HepG2 (cell line): Measurements from ENCODE around the gene RFFL. TPM values are rescaled to one million over a fixed set of nuclear protein-coding genes. Genes with fewer than 3 reads are reported as not detected.
A peak's percentile ranks its signal among the peaks of the same experiment; 100 is the strongest.

ENCODE experiments used
- ARHGAP35 ChIP-seq: sonication (generic); formaldehyde crosslinking; IDR thresholded peaks from 2 replicates; pipeline ENCODE4 v1.9.0; 2022; ENCODE audit warnings: mild to moderate bottlenecking, inconsistent platforms, moderate library complexity, missing genetic modification reagents, borderline replicate concordance
- ARID4A ChIP-seq: sonication (generic); formaldehyde crosslinking; IDR thresholded peaks from 2 replicates; pipeline ENCODE4 v1.5.0; 2020; ENCODE audit warnings: mild to moderate bottlenecking, missing genetic modification reagents, borderline replicate concordance
- BCL6 ChIP-seq: IDR thresholded peaks from 2 replicates; pipeline ENCODE4 v1.6.1; 2016; ENCODE audit warnings: missing genetic modification reagents, missing compliant biosample characterization
- ETV5 ChIP-seq: IDR thresholded peaks from 2 replicates; pipeline ENCODE4 v1.6.1; 2018; ENCODE audit warnings: missing biosample characterization, missing genetic modification reagents, inconsistent platforms, borderline replicate concordance
- FOXK2 ChIP-seq: fragments of 450-650 bp; IDR thresholded peaks from 2 replicates; pipeline ENCODE4 v1.6.1; 2016
- MAFF ChIP-seq: IDR thresholded peaks from 2 replicates; pipeline ENCODE4 v1.6.1; 2011; ENCODE audit warnings: low read depth, low read length, improper control_type of control experiment
- NFYC ChIP-seq: IDR thresholded peaks from 2 replicates; pipeline ENCODE4 v1.6.1; 2016; ENCODE audit warnings: missing genetic modification reagents, missing compliant biosample characterization
- PHF21A ChIP-seq: sonication (generic); formaldehyde crosslinking; IDR thresholded peaks from 2 replicates; pipeline ENCODE4 v1.5.0; 2020; ENCODE audit warnings: mild to moderate bottlenecking, missing genetic modification reagents
- REST ChIP-seq, 2 experiments: IDR thresholded peaks; 2 replicates each; pipeline ENCODE4 v1.6.1; 2011 to 2012; ENCODE audit warnings: low read length in 2 of 2, borderline replicate concordance in 1 of 2, low read depth in 1 of 2, mild to moderate bottlenecking in 1 of 2, moderate library complexity in 1 of 2
- SUZ12 ChIP-seq: fragments of 150-350 bp; IDR thresholded peaks from 2 replicates; pipeline ENCODE4 v1.6.1; 2014; ENCODE audit warnings: low read depth, low read length
- TBL1XR1 ChIP-seq: fragments of 150-350 bp; IDR thresholded peaks from 2 replicates; pipeline ENCODE4 v1.6.1; 2014; ENCODE audit warnings: borderline replicate concordance, low read length; ENCODE audit not compliant: partially characterized antibody
- ZBTB25 ChIP-seq: IDR thresholded peaks from 2 replicates; pipeline ENCODE4 v1.6.1; 2018; ENCODE audit warnings: missing genetic modification reagents
- ZNF18 ChIP-seq: sonication (generic); formaldehyde crosslinking; IDR thresholded peaks from 2 replicates; pipeline ENCODE4 v1.8.0; 2022; ENCODE audit warnings: mild to moderate bottlenecking, missing genetic modification reagents; ENCODE audit not compliant: insufficient replicate concordance
- ZNF430 ChIP-seq: sonication (generic); formaldehyde crosslinking; IDR thresholded peaks from 2 replicates; pipeline ENCODE4 v1.9.0; 2021; ENCODE audit warnings: mild to moderate bottlenecking, missing genetic modification reagents
- ZNF605 ChIP-seq: sonication (generic); formaldehyde crosslinking; IDR thresholded peaks from 2 replicates; pipeline ENCODE4 v1.8.0; 2022; ENCODE audit warnings: mild to moderate bottlenecking, missing genetic modification reagents
- ZNF639 ChIP-seq: conservative IDR thresholded peaks from 2 replicates; pipeline ENCODE4 v1.6.1; 2018; ENCODE audit warnings: missing genetic modification reagents
- ZNF740 ChIP-seq: sonication (generic); formaldehyde crosslinking; IDR thresholded peaks from 2 replicates; pipeline ENCODE4 v1.4.0; 2020; ENCODE audit warnings: missing genetic modification reagents
- polyA plus RNA-seq, 8 experiments: library from polyadenylated mRNA; depleted of rRNA in 3 of 8; stranded (reverse) in 7 of 8; unstranded in 1 of 8; fragments of >200 nt; fragmentation: Illumina TruSeq in 4 of 8; extraction: Trizol in 4 of 8; gene quantifications; 2 replicates each; pipeline versions ENCODE4 v1.2.1 to v1.2.3, GENCODE V29; 2011 to 2016; ENCODE audit warnings: low read depth in 4 of 8, missing spikeins in 1 of 8, mixed read lengths in 1 of 8; ENCODE audit not compliant: insufficient read depth in 1 of 8
- total RNA-seq, 5 experiments: library from RNA; depleted of rRNA; stranded (reverse); fragments of >200 nt; fragmentation: Illumina TruSeq; extraction: Trizol; gene quantifications; 2 replicates each; pipeline ENCODE4 v1.2.3, GENCODE V29; 2016; ENCODE audit warnings: low read depth in 1 of 5

Gene RFFL
- total and polyA plus RNA-seq, 2 of the 13 experiments (the other 11 are each of a cell fraction or from before 2014, with no cell fraction given), result 24.3 to 48.6 TPM

GRCh38 chr17:35088356-35088880 lies 24.9 kb upstream of the RFFL start (continued):
- TF ChIP-seq PHF21A (CRISPR knock-in tag), result no peak
- TF ChIP-seq ZNF740 (CRISPR knock-in tag), result no peak
- no peak for TF ChIP-seq ZNF18 (CRISPR knock-in tag)
- TF ChIP-seq REST (IDR thresholded peaks at IDR 0.05; ENCODE audit: borderline replicate concordance in 1 of 2, low read depth in 1 of 2, low read length in 2 of 2), result no peak
- no peak for TF ChIP-seq ARHGAP35 (CRISPR knock-in tag)
- TF ChIP-seq NFYC (CRISPR knock-in tag), result no peak
- peak; percentile 61; the same call in 1 of the 2 replicates for TF ChIP-seq ARID4A (CRISPR knock-in tag)
- no peak for TF ChIP-seq SUZ12
- TF ChIP-seq FOXK2, result no peak
- no peak for TF ChIP-seq TBL1XR1
- TF ChIP-seq ZNF430 (CRISPR knock-in tag), result no peak; the same call in 1 of the 2 replicates
- TF ChIP-seq ZBTB25, result 0 out of 2 replicates have a peak, but pooled peaks have one; percentile 10
- no peak for TF ChIP-seq MAFF
- no peak for TF ChIP-seq ZNF639 (CRISPR knock-in tag)
- TF ChIP-seq BCL6, result peak; percentile 0; the same call in 1 of the 2 replicates
- TF ChIP-seq ETV5 (CRISPR knock-in tag), result no peak
- no peak for TF ChIP-seq ZNF605 (CRISPR knock-in tag)
